Subcutaneous preadipocyte (primary cell): ENCODE results near the gene CDX1. TPM values are rescaled to one million over a fixed set of nuclear protein-coding genes. Genes with fewer than 3 reads are reported as not detected.

Source experiments
- total RNA-seq: library from RNA; depleted of rRNA; stranded (reverse); fragments of >200 nt; gene quantifications from 2 replicates; pipeline ENCODE4 v1.2.3, GENCODE V29; 2012

CDX1 gene
- not detected in 2 replicates for total RNA-seq

DNA sequence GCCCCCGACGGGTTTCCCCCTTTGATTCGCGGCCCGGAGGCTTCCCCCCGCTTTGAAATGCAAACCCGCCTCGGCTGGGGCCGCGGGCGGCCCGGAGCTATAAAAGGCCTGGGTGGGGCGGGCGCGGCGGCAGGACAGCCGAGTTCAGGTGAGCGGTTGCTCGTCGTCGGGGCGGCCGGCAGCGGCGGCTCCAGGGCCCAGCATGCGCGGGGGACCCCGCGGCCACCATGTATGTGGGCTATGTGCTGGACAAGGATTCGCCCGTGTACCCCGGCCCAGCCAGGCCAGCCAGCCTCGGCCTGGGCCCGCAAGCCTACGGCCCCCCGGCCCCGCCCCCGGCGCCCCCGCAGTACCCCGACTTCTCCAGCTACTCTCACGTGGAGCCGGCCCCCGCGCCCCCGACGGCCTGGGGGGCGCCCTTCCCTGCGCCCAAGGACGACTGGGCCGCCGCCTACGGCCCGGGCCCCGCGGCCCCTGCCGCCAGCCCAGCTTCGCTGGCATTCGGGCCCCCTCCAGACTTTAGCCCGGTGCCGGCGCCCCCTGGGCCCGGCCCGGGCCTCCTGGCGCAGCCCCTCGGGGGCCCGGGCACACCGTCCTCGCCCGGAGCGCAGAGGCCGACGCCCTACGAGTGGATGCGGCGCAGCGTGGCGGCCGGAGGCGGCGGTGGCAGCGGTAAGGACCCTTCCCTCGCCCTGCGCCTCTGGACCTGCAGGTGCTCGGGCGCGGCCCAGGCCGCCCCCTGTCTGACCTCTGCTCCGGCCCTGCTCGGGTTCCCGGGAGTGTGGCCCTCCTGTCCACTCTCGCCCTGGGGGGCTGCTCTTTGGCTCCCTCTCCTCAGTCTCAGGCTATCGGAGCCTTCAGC lies at the start of gene CDX1:
CDX1 (plus strand) TSS at position 129 of the 862 bp plus-strand sequence; CDS start at position 228, 99 bp downstream.

DNA sequence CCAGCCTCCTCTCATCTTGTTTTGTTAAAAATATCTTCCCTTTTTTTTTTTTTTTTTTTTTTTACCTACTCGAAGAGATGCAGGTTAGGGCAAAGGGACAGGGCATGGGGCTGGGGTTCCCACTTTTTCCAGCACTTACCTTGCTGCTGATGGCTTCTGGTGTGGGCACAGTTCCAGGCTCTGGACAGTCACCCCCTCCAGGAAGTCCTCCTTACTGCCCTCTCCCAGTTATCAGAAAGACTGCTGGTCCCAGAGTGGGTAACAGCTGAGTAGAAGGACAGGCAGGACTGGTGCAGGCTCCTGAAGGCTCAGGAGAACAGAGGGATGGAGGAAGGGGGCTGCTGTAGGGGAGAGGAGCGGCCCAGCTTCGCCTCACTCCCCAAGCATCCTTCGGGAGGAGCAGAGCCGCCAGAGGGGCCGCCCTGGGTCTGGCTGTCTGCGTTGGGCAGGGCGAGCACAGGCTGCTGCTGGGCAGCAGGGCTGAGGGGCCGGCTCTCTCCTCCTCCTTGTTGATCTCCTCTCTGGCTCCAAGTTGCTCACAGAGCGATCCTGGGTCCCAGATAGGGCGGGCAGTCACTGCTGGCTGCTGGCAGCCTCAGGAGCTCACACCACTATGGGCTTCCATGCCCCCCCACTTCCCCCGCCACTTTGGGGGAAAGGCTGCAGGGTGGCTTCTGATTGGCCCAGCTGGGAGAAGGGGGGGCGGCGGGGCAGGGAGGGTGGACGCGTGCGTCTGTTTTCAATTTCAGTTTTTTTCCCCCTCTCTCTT lies 11.1 kb upstream of the CDX1 start, which contains the start of gene PDGFRB:
PDGFRB (minus strand) TSS at position 588 of the 769 bp plus-strand sequence. CDS start 18,798 bp downstream, outside the sequence.

DNA sequence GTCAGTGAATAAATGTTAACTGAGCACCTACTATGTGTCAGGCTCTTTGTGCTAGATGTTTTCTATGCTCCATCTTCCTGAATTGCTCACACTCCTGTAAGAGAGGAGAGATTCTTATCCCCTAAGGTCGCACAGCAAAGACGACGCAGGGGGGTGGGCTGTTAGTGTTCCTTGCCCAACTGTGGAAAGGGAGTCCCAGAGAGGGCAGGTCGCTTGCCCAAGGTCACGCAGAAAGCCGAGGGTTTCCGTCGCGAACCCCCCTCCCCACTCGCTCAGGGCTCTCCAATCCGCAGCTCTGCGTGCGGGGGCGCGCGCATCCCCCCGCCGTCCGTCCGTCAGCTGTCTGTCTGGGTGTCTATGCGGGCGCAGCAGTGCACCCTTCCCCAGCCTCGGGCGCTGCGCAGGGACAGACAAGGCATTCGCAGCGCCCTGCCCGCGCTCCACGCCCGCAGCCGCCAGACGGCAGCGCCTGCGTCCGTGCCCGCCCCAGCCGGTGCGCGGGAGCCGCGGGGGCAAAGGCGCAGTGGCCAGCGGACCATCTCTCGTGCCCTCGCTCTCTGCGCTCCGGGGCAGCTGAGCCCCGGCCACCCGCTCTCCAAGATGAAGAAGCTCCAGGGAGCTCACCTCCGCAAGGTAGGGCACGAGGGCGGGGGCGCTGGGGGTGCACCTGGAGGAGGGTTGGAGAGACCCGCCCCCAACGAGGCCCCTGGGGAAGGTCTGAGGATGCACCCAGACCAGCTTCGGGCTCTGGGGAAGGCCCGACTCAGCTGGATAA lies 23.3 kb downstream of the CDX1 start, which contains the start of gene SLC6A7:
SLC6A7 (plus strand) TSS at position 335 of the 775 bp plus-strand sequence; CDS start at position 601, 266 bp downstream.

Other genes with a start within 250 kb of the CDX1 start
- not detected in 2 replicates for gene PDE6A, start 222.0 kb upstream of the CDX1 start, total RNA-seq
- gene SLC26A2, start 206.0 kb upstream of the CDX1 start, total RNA-seq: 8.8 and 13.7 TPM in 2 replicates
- gene TIGD6, start 166.1 kb upstream of the CDX1 start, total RNA-seq: 6.2 and 6.3 TPM in 2 replicates
- 32.7 and 46.3 TPM in 2 replicates for gene HMGXB3, start 166.0 kb upstream of the CDX1 start, total RNA-seq
- not detected in 2 replicates for gene CSF1R, start 80.2 kb upstream of the CDX1 start, total RNA-seq
- 253 and 297 TPM in 2 replicates for gene PDGFRB, start 10.9 kb upstream of the CDX1 start, total RNA-seq
- gene SLC6A7, start 23.3 kb downstream of the CDX1 start, total RNA-seq: not detected in 2 replicates
- gene CAMK2A, start 123.0 kb downstream of the CDX1 start, total RNA-seq: 0.20 and 0.73 TPM in 2 replicates
- gene ARSI, start 136.1 kb downstream of the CDX1 start, total RNA-seq: 2.0 and 2.2 TPM in 2 replicates
- gene TCOF1, start 190.9 kb downstream of the CDX1 start, total RNA-seq: 20.2 and 34.0 TPM in 2 replicates
- 0.37 and 0.98 TPM in 2 replicates for gene CD74, start 246.1 kb downstream of the CDX1 start, total RNA-seq